Ascending aorta (tissue), 2 donors: ENCODE measurements around the gene ALPK3. TPM values are rescaled to one million over a fixed set of nuclear protein-coding genes. Genes with fewer than 3 reads are reported as not detected.
A peak's percentile ranks its signal among the peaks of the same experiment; 100 is the strongest.

Experiments
- DNase-seq, 2 donors: peaks; one replicate each; pipeline ENCODE4 v3.0.0-alpha.2; 2019; ENCODE audit warnings: low spot score in 2 of 2
- H3K27ac ChIP-seq, 2 donors: fragments of 200-600 bp; sonication (generic); one replicate each; pipeline ENCODE4 v1.5.1; 2016 to 2017; ENCODE audit warnings: mild to moderate bottlenecking in 1 of 2
- H3K27me3 ChIP-seq: fragments of 200-600 bp; sonication (generic); one replicate; pipeline ENCODE4 v1.5.1; 2017
- H3K36me3 ChIP-seq, 2 donors: fragments of 200-600 bp; sonication (generic); one replicate each; pipeline ENCODE4 v1.5.1; 2016
- H3K4me1 ChIP-seq, 2 donors: fragments of 200-600 bp; sonication (generic); one replicate each; pipeline ENCODE4 v1.5.1; 2016 to 2017; ENCODE audit warnings: mild to moderate bottlenecking in 1 of 2
- H3K4me3 ChIP-seq, 2 donors: fragments of 200-600 bp; sonication (generic); one replicate each; pipeline ENCODE4 v1.5.1; 2016 to 2017; ENCODE audit warnings: mild to moderate bottlenecking in 1 of 2
- H3K9me3 ChIP-seq, 2 donors: fragments of 200-600 bp; sonication (generic); one replicate each; pipeline ENCODE4 v1.5.1; 2016
- CTCF ChIP-seq, 3 experiments: fragments of 200-600 bp in 2 of 3; fragments of 450-650 bp in 1 of 3; sonication (generic) in 2 of 3; IDR thresholded peaks; one replicate each; pipeline ENCODE4 v1.5.1; 2016 to 2019; ENCODE audit warnings: antibody characterized with exemption in 3 of 3, mild to moderate bottlenecking in 1 of 3, moderate library complexity in 1 of 3
- intact Hi-C: fragments of 100-400 bp; cut with DNase I; formaldehyde crosslinking; loops from one replicate; pipeline ENCODE4 v1.15.1; 2023
- total RNA-seq: library from RNA; depleted of rRNA; stranded (reverse); fragments of >200 nt; gene quantifications from one replicate; pipeline ENCODE4 v1.1.0, GENCODE V29; 2016

ALPK3 gene
- total RNA-seq, 1 donor from 2014 or later, result 38.0 TPM

- Histone ChIP-seq H3K4me3 (no peak overlapping the region), H3K4me1 (peaks cover 13 to 19% of the 10 kb centered on the region in 2 donors), H3K27ac (no peak overlapping the region), H3K9me3 (no peaks in the 10 kb centered on the region), H3K27me3 (no peaks in the 10 kb centered on the region), H3K36me3 (no peaks in the 10 kb centered on the region)
- intact Hi-C loops, result no loop called here
- no peak for DNase-seq
- no peak for TF ChIP-seq CTCF (IDR thresholded peaks at IDR 0.05)
Observed at GRCh38 chr15:84901540-84901939, 84.4 kb downstream of the ALPK3 start.

- Histone ChIP-seq H3K36me3 (no peaks in the 10 kb centered on the region), H3K4me3 (no peak overlapping the region), H3K4me1 (peaks cover 13 to 19% of the 10 kb centered on the region in 2 donors), H3K27ac (peak overlapping the region; percentile 58 to 90), H3K27me3 (no peaks in the 10 kb centered on the region), H3K9me3 (no peaks in the 10 kb centered on the region)
- no peak for DNase-seq
- intact Hi-C loops, result no loop called here
- no peak for TF ChIP-seq CTCF (IDR thresholded peaks at IDR 0.05)
Observed at GRCh38 chr15:84903751-84904150, 86.6 kb downstream of the ALPK3 start.

GRCh38 chr15:84904419-84904818 is 87.3 kb downstream of the ALPK3 start:
- Histone ChIP-seq H3K27me3 (no peaks in the 10 kb centered on the region), H3K4me1 (peaks cover 13 to 19% of the 10 kb centered on the region in 2 donors), H3K4me3 (no peak overlapping the region), H3K9me3 (no peaks in the 10 kb centered on the region), H3K36me3 (no peaks in the 10 kb centered on the region), H3K27ac (peak overlapping the region; percentile 58 to 90)
- TF ChIP-seq CTCF (IDR thresholded peaks at IDR 0.05), result no peak
- intact Hi-C loops, result no loop called here
- no peak for DNase-seq

GRCh38 chr15:84905016-84905916 is 88.1 kb downstream of the ALPK3 start:
- no peak for TF ChIP-seq CTCF (IDR thresholded peaks at IDR 0.05)
- DNase-seq, result no peak
- Histone ChIP-seq H3K27me3 (no peaks in the 10 kb centered on the region), H3K4me3 (no peak overlapping the region), H3K36me3 (no peaks in the 10 kb centered on the region), H3K27ac (peak overlapping the region; percentile 58 to 90), H3K4me1 (peaks cover 13 to 26% of the 10 kb centered on the region in 2 donors), H3K9me3 (no peaks in the 10 kb centered on the region)
- intact Hi-C loops, result no loop called here

GRCh38 chr15:84907731-84908130 is 90.6 kb downstream of the ALPK3 start:
- peak overlapping the region; percentile 22 to 98 for H3K27ac ChIP-seq
- peaks cover 25 to 45% of the 10 kb centered on the region in 2 donors for H3K4me1 ChIP-seq
- H3K27me3 ChIP-seq, result no peaks in the 10 kb centered on the region
- no peak overlapping the region for H3K4me3 ChIP-seq
- no peaks in the 10 kb centered on the region for H3K36me3 ChIP-seq
- intact Hi-C loops, result no loop called here
- no peaks in the 10 kb centered on the region for H3K9me3 ChIP-seq
- TF ChIP-seq CTCF (IDR thresholded peaks at IDR 0.05), result no peak
- DNase-seq, result no peak
